ENCODE data around the gene LPCAT3. TPM values are rescaled to one million over a fixed set of nuclear protein-coding genes. Genes with fewer than 3 reads are reported as not detected.

The LPCAT3 gene
- total RNA-seq, 1 donor from 2014 or later, result 6.5 TPM

DNA sequence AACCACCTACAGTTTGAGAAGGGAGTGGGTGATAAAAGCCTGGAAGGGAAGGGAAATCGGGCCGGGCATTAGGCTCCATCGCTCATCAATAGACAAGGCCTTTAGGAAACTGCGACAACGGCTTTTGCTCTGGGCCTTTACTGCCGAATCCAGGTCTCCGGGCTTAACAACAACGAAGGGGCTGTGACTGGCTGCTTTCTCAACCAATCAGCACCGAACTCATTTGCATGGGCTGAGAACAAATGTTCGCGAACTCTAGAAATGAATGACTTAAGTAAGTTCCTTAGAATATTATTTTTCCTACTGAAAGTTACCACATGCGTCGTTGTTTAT, 74.9 kb downstream of the LPCAT3 start:
- peak; percentile 90 to 94 for DNase-seq (ENCODE audit: low spot score in 2 of 2)
- peak; percentile 17 for FAIRE-seq

DNA sequence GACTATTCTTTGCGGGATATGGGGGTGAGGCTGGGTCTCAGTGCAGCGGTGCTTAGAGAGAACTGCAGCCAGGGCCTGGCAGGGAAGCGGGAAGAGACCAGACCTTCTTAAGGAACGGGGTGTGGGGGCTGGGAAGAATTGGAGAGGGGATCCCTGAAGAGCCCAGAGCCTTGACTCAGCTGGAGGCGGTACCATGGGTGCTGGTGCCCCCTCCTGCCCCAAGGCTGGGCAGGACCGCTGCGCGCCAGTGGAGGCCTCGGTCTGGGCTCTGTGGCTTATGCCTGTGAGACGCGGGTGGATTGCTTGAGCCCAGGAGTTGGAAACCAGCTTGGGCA, 76.0 kb downstream of the LPCAT3 start:
- DNase-seq (ENCODE audit: low spot score in 2 of 2) (no peak), FAIRE-seq (no peak)

DNA sequence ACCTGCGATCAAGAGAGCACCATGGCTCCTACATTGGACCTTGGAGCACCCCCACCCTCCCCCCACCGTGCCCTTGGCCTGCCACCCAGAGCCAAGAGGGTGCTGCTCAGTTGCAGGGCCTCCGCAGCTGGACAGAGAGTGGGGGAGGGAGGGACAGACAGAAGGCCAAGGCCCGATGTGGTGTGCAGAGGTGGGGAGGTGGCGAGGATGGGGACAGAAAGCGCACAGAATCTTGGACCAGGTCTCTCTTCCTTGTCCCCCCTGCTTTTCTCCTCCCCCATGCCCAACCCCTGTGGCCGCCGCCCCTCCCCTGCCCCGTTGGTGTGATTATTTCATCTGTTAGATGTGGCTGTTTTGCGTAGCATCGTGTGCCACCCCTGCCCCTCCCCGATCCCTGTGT, 76.5 kb downstream of the LPCAT3 start:
- FAIRE-seq, result no peak

DNA sequence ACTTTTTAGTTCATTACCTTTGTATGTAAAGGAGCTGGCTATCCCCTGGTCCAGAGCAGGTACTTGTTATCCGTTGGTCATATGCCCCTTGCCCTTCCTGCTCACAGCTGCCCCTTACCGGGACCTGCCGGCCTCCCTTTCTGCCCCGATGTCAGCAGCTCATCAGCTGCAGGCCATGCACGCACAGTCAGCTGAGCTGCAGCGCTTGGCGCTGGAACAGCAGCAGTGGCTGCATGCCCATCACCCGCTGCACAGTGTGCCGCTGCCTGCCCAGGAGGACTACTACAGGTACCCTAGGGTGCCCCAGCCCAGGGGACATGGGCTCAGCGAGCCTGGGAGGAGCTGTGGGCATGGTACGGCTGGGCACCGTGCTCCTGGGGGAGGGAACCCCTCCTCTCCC, 77.0 kb downstream of the LPCAT3 start:
- DNase-seq (ENCODE audit: low spot score in 2 of 2), result no peak
- no peak for FAIRE-seq

More for the DNA sequence above, 76.5 kb downstream of the LPCAT3 start:
- no peak for DNase-seq (ENCODE audit: low spot score in 2 of 2)

DNA sequence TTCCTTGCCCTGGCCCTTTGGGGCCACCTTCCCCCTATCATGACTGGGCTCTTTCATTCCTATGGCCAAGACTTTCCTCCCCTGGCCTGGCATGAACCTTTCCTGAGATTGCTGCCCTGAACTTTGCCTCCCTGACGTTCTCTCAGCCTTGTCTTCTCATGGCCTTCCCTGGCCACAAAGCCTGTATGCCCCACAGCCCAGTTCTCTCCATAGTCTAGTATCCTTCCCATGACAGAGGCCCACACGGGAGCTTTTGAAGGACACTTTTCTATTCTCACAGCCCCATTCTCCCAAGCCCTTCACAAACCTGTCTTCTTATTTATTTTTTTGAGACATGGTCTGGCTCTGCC, 79.1 kb downstream of the LPCAT3 start:
- DNase-seq (ENCODE audit: low spot score in 2 of 2) (no peak), FAIRE-seq (no peak)

DNA sequence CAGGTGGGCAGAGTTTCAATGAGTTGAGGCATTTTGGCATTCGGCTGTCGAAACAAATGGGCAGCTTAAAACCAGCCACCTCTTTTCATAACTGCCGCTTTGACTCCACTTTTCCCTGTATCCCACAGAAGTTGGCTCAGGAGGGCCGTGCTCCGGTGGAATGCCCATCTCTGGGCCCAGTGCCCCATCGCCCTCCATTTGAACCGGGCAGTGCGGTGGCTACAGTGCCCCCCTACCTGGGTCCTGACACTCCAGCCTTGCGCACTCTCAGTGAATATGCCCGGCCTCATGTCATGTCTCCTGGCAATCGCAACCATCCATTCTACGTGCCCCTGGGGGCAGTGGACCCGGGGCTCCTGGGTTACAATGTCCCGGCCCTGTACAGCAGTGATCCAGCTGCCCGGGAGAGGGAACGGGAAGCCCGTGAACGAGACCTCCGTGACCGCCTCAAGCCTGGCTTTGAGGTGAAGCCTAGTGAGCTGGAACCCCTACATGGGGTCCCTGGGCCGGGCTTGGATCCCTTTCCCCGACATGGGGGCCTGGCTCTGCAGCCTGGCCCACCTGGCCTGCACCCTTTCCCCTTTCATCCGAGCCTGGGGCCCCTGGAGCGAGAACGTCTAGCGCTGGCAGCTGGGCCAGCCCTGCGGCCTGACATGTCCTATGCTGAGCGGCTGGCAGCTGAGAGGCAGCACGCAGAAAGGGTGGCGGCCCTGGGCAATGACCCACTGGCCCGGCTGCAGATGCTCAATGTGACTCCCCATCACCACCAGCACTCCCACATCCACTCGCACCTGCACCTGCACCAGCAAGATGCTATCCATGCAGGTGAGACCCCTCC, 79.7 kb downstream of the LPCAT3 start:
- FAIRE-seq, result no peak
- no peak for DNase-seq (ENCODE audit: low spot score in 2 of 2)

DNA sequence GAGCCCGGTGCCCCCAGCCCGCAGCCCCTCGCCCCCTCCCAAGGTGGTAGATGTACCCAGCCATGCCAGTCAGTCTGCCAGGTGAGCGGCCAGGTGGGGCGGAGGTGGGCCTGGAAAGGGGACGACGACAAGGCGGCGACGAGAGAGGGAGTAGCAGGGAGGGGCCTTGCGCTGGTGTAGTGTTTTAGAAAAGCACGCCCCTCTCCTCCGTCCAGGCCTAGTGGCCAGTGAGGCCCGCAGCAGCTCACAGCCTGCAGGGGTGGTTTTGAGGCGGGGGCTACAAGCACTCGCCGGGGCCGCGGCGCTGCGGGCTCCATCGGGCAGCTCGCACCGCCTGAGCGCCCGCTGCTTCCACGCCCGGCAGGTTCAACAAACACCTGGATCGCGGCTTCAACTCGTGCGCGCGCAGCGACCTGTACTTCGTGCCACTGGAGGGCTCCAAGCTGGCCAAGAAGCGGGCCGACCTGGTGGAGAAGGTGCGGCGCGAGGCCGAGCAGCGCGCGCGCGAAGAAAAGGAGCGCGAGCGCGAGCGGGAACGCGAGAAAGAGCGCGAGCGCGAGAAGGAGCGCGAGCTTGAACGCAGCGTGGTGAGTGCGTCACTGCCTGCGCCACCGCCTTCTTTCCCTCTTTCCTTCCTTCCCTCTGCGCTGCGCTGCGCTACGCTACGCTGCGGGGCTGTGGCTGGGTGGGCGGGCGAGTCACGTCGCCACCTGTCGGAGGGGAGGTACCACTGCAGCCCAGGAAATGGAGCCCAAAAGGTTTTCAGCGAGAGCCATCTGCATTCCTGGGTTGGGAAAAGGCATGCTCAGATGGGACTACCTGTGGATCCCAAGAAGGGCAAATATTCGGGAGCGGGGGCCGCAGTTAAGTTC, 80.6 kb downstream of the LPCAT3 start:
- DNase-seq (ENCODE audit: low spot score in 2 of 2) (peak; percentile 87 to 89), FAIRE-seq (no peak)

DNA sequence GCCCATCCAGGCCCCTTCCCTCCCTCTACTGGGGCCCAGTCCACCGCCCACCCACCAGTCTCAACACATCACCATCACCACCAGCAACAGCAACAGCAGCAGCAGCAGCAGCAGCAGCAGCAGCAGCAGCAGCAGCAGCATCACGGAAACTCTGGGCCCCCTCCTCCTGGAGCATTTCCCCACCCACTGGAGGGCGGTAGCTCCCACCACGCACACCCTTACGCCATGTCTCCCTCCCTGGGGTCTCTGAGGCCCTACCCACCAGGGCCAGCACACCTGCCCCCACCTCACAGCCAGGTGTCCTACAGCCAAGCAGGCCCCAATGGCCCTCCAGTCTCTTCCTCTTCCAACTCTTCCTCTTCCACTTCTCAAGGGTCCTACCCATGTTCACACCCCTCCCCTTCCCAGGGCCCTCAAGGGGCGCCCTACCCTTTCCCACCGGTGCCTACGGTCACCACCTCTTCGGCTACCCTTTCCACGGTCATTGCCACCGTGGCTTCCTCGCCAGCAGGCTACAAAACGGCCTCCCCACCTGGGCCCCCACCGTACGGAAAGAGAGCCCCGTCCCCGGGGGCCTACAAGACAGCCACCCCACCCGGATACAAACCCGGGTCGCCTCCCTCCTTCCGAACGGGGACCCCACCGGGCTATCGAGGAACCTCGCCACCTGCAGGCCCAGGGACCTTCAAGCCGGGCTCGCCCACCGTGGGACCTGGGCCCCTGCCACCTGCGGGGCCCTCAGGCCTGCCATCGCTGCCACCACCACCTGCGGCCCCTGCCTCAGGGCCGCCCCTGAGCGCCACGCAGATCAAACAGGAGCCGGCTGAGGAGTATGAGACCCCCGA, 81.4 kb downstream of the LPCAT3 start:
- FAIRE-seq, result no peak
- DNase-seq (ENCODE audit: low spot score in 2 of 2), result no peak

DNA sequence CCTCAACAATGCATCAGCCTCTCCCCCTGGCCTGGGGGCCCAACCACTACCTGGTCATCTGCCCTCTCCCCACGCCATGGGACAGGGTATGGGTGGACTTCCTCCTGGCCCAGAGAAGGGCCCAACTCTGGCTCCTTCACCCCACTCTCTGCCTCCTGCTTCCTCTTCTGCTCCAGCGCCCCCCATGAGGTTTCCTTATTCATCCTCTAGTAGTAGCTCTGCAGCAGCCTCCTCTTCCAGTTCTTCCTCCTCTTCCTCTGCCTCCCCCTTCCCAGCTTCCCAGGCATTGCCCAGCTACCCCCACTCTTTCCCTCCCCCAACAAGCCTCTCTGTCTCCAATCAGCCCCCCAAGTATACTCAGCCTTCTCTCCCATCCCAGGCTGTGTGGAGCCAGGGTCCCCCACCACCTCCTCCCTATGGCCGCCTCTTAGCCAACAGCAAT, 82.1 kb downstream of the LPCAT3 start:
- DNase-seq (ENCODE audit: low spot score in 2 of 2), result no peak
- FAIRE-seq, result no peak

DNA sequence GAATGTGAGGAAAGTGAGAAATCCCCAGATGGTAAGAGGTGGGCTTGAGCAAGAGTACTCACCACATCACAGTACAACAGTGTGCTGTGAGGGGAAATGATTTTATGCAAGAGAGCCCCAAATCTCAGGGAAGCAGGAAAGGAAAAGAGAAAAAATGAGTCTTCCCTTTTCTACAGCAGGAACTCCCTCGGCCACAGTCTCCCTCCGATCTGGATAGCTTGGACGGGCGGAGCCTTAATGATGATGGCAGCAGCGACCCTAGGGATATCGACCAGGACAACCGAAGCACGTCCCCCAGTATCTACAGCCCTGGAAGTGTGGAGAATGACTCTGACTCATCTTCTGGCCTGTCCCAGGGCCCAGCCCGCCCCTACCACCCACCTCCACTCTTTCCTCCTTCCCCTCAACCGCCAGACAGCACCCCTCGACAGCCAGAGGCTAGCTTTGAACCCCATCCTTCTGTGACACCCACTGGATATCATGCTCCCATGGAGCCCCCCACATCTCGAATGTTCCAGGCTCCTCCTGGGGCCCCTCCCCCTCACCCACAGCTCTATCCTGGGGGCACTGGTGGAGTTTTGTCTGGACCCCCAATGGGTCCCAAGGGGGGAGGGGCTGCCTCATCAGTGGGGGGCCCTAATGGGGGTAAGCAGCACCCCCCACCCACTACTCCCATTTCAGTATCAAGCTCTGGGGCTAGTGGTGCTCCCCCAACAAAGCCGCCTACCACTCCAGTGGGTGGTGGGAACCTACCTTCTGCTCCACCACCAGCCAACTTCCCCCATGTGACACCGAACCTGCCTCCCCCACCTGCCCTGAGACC, 82.7 kb downstream of the LPCAT3 start:
- FAIRE-seq, result no peak

DNA sequence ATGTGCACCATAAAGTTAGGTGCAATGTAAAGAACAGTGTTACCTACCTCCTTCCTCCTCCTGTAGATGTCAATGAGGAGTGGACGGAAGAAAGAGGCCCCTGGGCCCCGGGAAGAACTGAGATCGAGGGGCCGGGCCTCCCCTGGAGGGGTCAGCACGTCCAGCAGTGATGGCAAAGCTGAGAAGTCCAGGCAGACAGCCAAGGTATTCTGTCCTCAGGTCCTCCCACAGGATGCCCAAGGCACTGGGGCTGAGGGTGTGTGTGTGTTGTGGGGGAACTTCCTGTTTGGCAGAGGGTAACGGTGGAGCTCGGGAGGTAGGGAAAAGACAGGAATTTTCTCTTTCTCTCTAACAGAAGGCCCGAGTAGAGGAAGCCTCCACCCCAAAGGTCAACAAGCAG, 84.2 kb downstream of the LPCAT3 start:
- DNase-seq (ENCODE audit: low spot score in 2 of 2) (no peak), FAIRE-seq (no peak)

More for the DNA sequence above, 82.7 kb downstream of the LPCAT3 start:
- DNase-seq (ENCODE audit: low spot score in 2 of 2), result no peak

DNA sequence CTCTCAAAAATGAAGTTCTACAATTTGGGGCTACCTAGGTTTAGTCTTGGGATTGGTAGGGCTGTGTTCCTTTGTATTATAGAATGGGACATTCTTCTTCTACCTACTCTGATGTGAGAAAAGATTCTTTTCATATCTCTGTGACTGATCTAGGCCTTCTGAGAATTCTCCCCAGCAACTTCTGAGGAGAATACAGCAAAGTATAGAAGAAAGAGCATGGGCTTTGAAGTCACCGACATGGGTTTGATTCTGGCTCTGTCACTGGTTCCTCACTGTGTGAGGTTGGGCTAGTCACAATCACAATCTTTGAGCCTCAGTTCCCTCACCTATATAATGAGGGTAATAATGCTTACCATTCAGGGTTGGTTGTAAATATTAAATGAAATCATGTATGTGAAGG, 85.5 kb downstream of the LPCAT3 start:
- FAIRE-seq, result no peak
- DNase-seq (ENCODE audit: low spot score in 2 of 2), result no peak

DNA sequence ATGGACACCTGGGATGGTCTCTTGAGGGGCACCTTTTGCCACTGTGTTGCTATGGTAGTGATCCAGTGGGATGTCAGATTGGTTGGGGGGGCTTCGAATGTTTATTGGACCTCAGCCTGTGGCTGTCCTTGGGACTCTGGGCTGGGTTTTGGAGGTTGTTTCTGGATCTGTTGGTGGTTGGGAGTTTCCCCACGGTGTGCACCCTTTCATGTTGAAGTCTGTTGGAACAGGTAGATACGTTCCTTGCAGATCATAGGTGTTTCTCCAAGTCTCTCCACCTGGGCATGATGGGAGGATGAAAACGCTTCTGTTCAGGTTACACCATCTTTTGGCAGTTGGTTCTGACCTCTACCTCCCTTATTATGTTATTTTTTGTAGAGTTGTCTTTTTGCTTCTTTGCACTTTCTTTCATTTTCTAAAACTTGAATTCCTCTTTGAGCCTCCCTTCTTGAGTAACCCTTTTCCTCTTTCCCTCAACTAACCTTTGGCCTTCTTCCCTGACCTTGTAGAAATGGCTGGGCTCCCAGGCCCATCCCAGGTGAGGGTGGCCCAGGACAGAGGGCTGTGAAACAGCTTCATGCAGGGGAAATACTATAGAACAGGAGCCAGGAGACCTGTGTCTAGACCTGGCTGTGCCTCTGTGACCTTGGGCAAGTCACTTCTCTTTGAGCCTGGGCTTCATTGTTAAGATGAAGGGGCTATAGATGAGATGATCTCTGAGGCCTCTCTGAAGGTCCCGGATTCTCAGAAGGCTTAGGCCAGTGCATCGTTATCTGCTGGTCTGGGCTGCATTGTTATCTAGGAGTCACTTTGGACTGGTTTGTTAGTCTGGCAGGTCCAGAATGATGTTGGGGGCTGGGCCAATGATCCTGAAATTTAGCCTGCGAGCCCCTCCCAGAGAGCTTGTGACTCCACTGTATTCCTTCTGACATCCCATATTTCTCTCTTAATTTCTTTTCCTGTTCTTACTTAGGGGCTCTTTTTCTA, 88.5 kb downstream of the LPCAT3 start:
- no peak for DNase-seq (ENCODE audit: low spot score in 2 of 2)
- FAIRE-seq, result no peak

DNA sequence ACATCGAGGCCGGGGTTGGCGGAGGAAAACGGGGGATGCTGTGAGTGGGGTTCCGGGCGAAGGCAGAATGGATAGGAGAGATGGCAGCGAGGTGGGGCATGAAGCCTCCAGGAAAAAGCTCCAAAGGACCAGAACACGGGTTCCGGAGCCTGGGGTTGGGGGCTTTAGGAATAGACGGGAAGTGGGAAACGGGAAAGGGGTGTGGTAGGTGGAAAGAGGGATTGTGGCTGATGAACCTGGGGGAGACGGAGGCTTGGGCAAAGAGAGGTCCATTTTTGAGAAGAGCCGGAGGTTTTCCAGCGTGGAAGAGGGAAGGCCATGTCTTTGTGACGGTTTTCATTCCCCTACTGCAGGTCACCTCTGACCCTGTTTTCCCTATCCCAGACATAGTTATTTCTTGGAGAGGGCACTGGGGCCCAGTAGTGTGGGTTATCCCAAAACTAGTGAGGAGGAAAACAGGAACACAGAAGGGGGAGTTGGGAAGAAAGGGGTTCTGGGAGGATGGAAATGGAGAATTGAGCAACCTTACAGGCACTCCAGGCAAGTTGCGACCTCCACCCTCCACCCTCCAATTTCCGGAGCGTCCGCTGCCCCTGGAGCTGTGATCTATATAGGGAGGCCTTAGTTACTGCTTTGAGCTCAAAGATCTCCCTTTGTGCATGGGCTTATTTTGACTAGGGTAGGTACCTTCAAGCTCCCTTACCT, 89.4 kb downstream of the LPCAT3 start:
- FAIRE-seq, result no peak
- no peak for DNase-seq (ENCODE audit: low spot score in 2 of 2)

DNA sequence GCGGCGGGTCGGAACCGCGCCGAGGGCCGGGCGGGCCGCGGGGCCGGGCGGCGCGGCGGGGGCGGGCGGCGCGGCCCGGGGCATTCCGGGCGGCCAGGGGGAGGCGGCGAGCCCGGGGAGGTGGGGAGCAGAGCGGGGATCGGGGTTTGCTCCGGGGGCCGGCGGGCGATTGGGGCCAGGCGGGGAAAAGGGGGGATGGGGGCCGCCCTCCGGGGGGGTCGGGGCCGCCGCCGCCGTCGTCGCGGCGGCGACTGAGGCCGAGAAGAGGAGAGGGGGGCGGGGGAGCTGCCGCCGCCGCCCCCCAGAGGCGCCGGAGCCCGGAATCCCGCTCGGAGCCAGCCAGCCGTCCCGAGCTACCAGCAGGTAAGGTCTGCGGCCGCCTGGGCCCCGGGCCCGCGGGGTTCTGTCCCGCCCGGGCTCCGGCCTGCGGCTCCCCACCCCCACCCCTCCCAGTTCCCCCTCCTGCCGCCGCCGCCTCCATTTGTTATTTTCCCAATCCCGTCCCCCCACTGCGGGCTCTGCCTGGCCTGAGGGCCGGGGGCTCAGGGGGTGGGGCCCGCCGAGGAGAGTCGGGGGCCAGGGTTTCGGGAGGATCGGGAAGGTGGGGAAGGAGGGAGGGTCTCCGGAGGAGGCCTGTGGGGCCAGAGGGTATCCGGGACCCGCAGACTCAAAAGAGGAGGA, 90.1 kb downstream of the LPCAT3 start:
- peak; percentile 60 to 68 for DNase-seq (ENCODE audit: low spot score in 2 of 2)
- no peak for FAIRE-seq

DNA sequence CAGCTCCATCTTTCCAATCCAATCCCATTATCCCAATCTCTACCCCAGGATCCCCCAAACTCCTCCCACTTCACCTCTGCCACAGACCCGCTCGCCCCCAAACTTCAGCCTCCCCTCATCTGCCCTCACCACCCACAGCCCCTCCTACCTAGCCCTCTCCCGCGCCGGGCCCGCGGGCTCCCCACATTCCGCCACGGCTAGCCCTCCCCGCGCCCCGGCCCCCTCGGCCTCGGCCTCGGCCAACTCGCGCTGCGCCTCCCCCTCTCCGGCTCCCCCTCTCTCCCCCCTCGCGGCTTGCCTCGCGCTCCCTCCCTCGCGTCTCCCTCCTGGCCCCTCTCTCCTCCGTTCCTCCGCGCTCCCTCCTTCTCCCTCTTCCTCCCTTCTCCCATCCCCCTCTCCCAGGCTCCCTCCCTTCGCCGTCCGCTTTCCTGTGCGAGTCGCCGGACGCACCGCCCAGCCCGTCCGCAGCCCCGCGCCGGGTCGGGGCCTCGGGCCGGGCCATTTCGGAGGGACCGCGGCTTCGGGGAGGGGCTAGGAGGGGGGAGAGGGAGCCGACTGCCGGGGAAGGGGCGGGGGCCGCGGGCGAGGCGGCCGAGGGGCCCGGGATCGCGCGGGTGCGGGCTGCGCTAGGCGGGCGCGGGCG, 90.8 kb downstream of the LPCAT3 start, which contains the start of gene ATN1:
Gene ATN1 (plus strand): TSS at position 581 of the 643 bp plus-strand sequence. CDS start 6,043 bp downstream, outside the sequence.
- DNase-seq (ENCODE audit: low spot score in 2 of 2) (peak; percentile 85 to 89), FAIRE-seq (no peak)

All from frontal cortex (tissue), 4 donors.